ENCODE data around the gene APBB1IP. TPM values are rescaled to one million over a fixed set of nuclear protein-coding genes. Genes with fewer than 3 reads are reported as not detected.
"Not testable (repeated sequence)": the region's sequence is repeated elsewhere in the genome, so short reads cannot be mapped to it uniquely, and the experiment has no call there.

Gene APBB1IP
- polyA plus RNA-seq, 1 donor from 2014 or later = 66.4 TPM

DNA sequence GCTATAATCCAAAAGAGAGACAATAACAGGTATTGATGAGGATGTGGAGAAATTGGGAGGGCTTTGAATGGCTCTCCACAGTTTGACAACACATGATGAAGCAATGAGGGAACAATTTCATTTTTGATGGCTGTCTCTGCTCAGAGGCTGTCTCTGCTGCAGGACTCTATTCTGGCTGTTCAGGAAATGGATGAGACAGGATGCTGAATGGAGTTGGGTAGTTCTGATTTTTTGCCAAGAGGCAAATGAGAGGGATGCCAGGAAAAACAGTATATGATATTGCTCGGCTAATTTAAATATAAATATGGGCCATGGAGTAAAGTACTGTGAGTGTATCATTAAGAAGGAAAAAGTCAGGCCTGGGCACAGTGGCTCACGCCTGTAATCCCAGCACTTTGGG is 16.8 kb downstream of the APBB1IP start:
- no peaks in the 10 kb centered on the region for H3K27me3 Mint-ChIP-seq
- H3K4me3 Mint-ChIP-seq = peak overlapping the region in 3 of 4 donors; percentile 55 to 81 (median 77)
- H3K4me1 Mint-ChIP-seq = peaks cover 52 to 69% (median 65%) of the 10 kb centered on the region in 3 donors
- H3K27ac Mint-ChIP-seq = peak overlapping the region; percentile 54 to 83 (median 76)
- peaks cover 5% of the 10 kb centered on the region for H3K36me3 Mint-ChIP-seq
- H3K9me3 Mint-ChIP-seq = no peaks in the 10 kb centered on the region

DNA sequence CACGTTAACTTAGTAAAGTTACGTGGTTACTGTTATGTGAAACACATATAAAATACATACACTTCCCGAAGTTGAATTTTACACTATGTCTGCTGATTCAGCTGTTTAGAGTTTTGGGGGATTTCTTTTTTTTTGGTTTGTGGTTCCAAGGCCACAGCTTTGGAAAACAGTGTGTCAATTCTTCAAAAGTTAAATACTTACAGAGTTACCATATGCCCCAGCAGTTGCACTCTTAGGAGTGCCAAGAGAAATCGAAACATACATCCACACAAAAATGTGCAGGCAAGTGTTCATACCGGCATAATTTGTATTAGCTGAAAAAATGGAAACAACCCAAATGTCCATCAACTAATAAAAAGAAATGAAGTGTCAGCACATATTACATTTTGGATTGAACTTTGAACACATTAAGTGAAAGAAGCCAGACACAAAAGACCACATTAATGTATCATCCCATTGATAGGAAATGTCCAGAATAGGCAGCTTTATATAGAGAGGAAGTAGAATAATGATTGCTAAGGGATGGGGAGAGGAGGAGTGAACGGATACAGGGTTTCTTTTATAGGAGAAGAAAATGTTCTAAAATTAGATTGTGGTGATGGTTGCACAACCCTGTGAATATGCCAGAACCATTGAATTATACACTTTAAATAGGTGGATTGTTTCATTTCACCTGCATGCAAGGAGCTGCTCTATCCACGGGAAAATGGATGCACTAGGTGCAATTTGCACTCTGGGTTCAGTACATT is 17.6 kb downstream of the APBB1IP start:
- H3K4me3 Mint-ChIP-seq = peak overlapping the region; percentile 18 to 83 (median 78)
- peaks cover 7% of the 10 kb centered on the region for H3K36me3 Mint-ChIP-seq
- no peaks in the 10 kb centered on the region for H3K9me3 Mint-ChIP-seq
- H3K27me3 Mint-ChIP-seq = no peaks in the 10 kb centered on the region
- H3K27ac Mint-ChIP-seq = peak overlapping the region; percentile 83 to 96 (median 95)
- peaks cover 52 to 68% (median 67%) of the 10 kb centered on the region in 3 donors for H3K4me1 Mint-ChIP-seq

DNA sequence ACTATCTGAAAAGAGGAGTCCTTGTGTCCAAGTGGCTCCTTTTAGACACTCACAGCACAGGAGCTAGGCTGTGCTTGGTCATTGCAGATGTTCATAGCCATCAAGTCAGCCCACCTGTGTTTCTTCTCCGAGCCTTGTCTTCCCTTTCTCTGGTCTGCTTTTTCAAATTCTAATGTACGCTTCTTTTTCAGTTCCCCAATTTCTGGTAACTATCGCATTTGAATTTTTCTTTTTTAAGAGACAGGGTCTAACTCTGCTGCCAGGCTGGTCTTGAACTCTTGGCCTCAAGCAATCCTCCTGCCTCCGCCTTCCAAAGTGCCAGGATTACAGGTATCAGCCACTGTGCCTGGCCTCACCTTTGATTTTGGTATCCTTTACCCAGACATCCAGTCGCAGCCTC is 18.9 kb downstream of the APBB1IP start:
- peak overlapping the region; percentile 83 to 96 (median 95) for H3K27ac Mint-ChIP-seq

DNA sequence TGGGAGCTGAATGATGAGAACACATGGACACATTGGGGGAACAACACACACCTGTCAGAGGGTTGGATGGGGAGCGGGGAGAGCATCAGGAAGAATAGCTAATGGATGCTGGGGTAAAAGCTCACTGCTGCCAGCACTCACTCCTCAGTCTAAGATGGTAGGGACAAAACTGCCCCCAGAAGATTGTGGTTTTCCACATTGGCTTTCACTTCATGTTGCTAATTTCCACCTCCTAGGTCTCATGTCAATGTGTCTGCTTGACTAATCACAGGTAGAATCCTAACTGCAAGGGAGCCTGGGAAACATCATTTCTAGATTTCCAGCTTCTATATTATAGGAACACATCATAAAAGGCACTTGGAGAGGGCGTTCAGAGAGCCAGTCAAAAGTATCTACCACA is 22.6 kb downstream of the APBB1IP start:
- Mint-ChIP-seq H3K36me3 (peaks cover 12% of the 10 kb centered on the region), H3K4me3 (peak overlapping the region in 2 of 4 donors; percentile 0 to 29)

More for the DNA sequence above, 18.9 kb downstream of the APBB1IP start:
- peaks cover 53 to 63% (median 61%) of the 10 kb centered on the region in 3 donors for H3K4me1 Mint-ChIP-seq
- H3K4me3 Mint-ChIP-seq = peak overlapping the region; percentile 61 to 83 (median 74)
- H3K27me3 Mint-ChIP-seq = no peaks in the 10 kb centered on the region
- H3K36me3 Mint-ChIP-seq = peaks cover 7% of the 10 kb centered on the region
- no peaks in the 10 kb centered on the region for H3K9me3 Mint-ChIP-seq

DNA sequence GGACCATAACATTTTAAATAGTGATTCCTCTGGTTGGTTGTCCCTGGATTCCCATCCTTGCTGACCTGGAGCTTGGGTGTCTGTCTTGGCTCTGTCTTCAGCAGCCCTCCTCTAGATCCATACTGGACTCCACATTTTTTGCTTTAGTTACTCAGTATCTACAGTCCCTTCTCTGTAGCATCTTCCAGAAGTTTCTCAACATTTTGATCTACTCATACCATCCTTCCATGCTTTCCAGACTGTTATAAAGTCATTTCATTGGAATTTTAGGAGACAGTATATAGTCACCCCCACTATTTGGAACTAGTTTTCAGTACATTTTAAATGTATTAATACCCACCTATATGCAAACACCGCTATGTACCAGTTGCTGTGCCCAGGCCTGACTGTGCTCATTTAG is 25.8 kb downstream of the APBB1IP start:
- peak overlapping the region in 1 of 4 donors; percentile 34 for H3K4me3 Mint-ChIP-seq
- H3K27me3 Mint-ChIP-seq = no peaks in the 10 kb centered on the region

More for the DNA sequence above, 22.6 kb downstream of the APBB1IP start:
- Mint-ChIP-seq H3K9me3 (no peaks in the 10 kb centered on the region), H3K27ac (peak overlapping the region in 1 of 3 donors; percentile 71), H3K4me1 (peaks cover 53 to 61% (median 59%) of the 10 kb centered on the region in 3 donors), H3K27me3 (no peaks in the 10 kb centered on the region)

DNA sequence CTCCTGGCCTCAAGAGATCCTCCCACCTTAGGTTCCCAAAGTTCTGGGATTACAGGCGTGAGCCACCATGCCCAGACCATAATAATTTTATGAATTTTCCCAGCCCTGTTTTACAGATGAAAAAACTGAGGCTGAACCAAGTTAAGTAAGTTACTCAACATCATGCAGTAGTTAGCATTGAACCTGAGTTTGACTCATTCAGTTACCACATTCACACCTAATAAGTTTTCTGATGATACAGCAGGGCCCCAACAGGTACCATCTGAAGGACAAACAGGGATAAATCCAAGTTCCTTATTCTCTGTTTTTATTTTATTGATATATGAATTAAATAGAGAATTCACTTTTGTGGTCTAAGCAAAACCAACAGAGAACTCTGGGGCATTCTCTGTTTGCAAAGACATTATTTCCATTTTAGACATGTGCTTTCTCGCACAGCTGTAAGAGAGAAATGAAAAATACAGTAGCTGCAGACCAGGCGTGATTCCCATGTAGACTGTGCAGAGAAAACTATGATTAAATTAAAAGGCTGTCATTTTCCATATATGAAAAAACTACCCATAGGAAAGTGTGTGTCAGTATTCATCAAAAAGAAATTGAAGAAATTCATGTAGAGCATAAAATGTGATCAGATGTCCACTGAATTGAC is 26.6 kb downstream of the APBB1IP start:
- no peaks in the 10 kb centered on the region for H3K27me3 Mint-ChIP-seq
- H3K36me3 Mint-ChIP-seq = peaks cover 10% of the 10 kb centered on the region
- peaks cover 53 to 67% (median 54%) of the 10 kb centered on the region in 3 donors for H3K4me1 Mint-ChIP-seq
- no peaks in the 10 kb centered on the region for H3K9me3 Mint-ChIP-seq
- H3K27ac Mint-ChIP-seq = peak overlapping the region; percentile 1 to 47 (median 28)
- H3K4me3 Mint-ChIP-seq = peak overlapping the region in 1 of 4 donors; percentile 49

More for the DNA sequence above, 25.8 kb downstream of the APBB1IP start:
- H3K27ac Mint-ChIP-seq = peak overlapping the region in 2 of 3 donors; percentile 1 to 47
- peaks cover 10% of the 10 kb centered on the region for H3K36me3 Mint-ChIP-seq
- H3K4me1 Mint-ChIP-seq = peaks cover 50 to 65% (median 51%) of the 10 kb centered on the region in 3 donors
- no peaks in the 10 kb centered on the region for H3K9me3 Mint-ChIP-seq

DNA sequence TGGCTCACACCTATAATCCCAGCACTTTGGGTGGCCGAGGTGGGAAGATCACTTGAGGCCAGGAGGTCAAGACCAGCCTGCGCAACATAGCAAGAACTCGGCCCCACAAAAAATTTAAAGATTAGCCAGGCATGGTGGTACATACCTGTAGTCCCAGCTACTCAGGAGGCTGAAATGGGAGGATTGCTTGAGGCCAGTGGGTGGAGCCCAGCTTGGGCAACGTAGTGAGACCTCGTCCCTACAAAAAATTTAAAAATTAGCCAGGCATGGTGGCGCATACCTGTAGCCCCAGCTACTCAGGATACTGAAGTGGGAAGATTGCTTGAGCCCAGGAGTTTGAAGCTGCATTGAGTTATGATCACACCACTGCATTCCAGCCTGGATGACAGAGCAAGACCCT is 28.4 kb downstream of the APBB1IP start:
- H3K4me1 Mint-ChIP-seq = peaks cover 53 to 71% (median 53%) of the 10 kb centered on the region in 3 donors
- H3K36me3 Mint-ChIP-seq, H3K9me3 Mint-ChIP-seq, H3K27me3 Mint-ChIP-seq: not testable (repeated sequence)
- peak overlapping the region in 1 of 4 donors; percentile 45 for H3K4me3 Mint-ChIP-seq
- peak overlapping the region in 2 of 3 donors; percentile 31 to 73 for H3K27ac Mint-ChIP-seq

DNA sequence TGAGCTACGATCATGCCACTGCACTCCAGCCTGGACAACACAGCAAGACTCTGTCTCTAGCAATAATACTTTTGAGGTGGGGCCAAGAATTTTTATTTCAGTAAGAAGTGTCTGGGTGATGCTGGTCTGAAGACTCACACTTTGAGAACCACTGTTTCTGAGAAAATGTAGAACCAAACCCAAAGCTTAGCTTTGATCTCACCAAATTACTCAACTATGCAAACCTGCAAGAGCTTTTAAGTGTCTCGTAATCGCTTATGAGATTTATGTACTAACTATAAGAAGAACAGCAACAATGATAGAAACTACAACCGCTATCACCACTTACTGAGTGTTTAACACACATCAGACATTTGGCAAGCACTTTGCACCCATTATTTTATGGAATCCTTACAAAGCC is 29.5 kb downstream of the APBB1IP start:
- Mint-ChIP-seq H3K27me3 (no peaks in the 10 kb centered on the region), H3K9me3 (no peaks in the 10 kb centered on the region), H3K36me3 (peaks cover 8% of the 10 kb centered on the region), H3K4me1 (peaks cover 56 to 73% (median 59%) of the 10 kb centered on the region in 3 donors), H3K4me3 (peak overlapping the region in 2 of 4 donors; percentile 1 to 47), H3K27ac (peak overlapping the region in 2 of 3 donors; percentile 39 to 93)

DNA sequence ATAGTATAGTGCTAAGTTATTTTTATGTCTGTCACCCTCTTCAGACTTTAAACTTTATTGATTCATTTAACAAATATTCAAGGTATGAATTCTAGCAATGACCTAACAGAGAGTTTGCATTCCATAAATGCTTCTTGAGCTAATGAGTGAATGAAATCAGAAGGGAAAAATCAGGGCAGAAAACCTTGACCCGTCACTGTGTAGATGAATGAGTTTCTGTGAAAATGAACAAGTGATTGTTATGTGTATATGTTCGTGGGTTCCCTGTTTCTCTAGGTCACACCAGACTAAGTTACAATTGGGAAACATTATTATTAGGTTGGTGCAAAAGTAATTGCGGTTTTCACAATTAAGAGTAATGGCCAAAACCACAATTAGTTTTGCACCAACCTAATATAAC is 30.1 kb downstream of the APBB1IP start:
- Mint-ChIP-seq H3K9me3 (no peaks in the 10 kb centered on the region), H3K27ac (peak overlapping the region in 2 of 3 donors; percentile 39 to 84), H3K27me3 (no peaks in the 10 kb centered on the region), H3K4me3 (peak overlapping the region in 2 of 4 donors; percentile 78 to 84), H3K4me1 (peaks cover 53 to 72% (median 64%) of the 10 kb centered on the region in 3 donors), H3K36me3 (peaks cover 3% of the 10 kb centered on the region)

DNA sequence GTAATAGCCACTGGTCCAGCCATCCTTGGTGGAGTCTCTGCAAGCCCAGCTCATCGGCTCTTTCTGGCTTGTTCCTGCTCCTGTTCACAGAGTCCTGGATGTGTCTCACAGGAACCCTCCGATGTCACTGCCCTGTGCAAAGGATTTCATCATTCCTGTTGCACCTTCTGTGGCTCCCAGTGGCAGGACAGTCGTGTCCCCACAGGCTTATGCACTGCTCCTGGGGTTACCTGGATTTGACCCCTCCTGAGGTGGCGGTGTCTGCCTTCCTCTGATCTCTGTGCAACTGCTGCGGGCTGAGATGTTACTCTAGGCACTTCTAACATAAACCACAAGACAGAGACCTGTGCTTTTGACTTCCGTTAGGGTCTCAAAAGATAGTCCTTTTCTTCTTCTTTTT is 30.6 kb downstream of the APBB1IP start:
- Mint-ChIP-seq H3K36me3 (peaks cover 3% of the 10 kb centered on the region), H3K27me3 (no peaks in the 10 kb centered on the region), H3K4me3 (peak overlapping the region; percentile 10 to 84 (median 74))

DNA sequence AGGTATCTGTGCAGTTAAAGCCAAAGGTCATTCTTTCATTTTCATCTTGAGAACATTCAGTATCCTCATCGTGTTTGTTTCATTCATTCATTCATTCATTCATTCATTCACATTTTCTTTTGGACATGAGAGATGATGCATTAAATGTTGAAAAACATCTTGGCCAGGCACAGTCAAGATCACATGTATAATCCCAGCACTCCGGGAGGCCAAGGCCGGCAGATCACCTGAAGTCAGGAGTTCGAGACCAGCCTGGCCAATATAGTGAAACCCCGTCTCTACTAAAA is 34.3 kb downstream of the APBB1IP start:
- peak overlapping the region in 2 of 3 donors; percentile 12 to 89 for H3K27ac Mint-ChIP-seq
- H3K4me1 Mint-ChIP-seq = peaks cover 56 to 67% (median 62%) of the 10 kb centered on the region in 3 donors
- no peaks in the 10 kb centered on the region for H3K27me3 Mint-ChIP-seq
- H3K9me3 Mint-ChIP-seq = no peaks in the 10 kb centered on the region
- H3K36me3 Mint-ChIP-seq = peaks cover 4% of the 10 kb centered on the region
- H3K4me3 Mint-ChIP-seq = peak overlapping the region in 2 of 4 donors; percentile 58 to 86

More for the DNA sequence above, 30.6 kb downstream of the APBB1IP start:
- no peaks in the 10 kb centered on the region for H3K9me3 Mint-ChIP-seq
- peaks cover 52 to 71% (median 61%) of the 10 kb centered on the region in 3 donors for H3K4me1 Mint-ChIP-seq
- peak overlapping the region; percentile 24 to 84 (median 37) for H3K27ac Mint-ChIP-seq

DNA sequence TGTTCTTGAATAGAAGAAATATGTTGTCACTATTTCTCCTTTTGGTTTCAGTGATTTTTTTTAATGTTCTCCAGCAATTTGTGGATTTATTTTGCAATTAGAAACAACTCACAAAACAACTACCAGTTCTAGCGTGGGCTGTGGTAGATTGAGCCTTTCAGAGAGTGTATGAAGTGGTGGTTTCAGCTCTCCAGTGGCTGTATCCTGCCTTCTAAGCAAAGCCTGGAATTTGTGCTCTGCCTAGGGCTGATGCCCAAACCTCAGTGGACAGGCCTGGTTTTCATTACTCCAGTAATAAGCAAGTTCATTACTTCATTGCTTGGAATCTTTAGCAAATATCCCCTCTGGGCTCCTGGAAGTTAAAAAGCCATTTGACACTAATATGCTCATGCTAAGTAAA is 35.9 kb downstream of the APBB1IP start:
- Mint-ChIP-seq H3K9me3 (no peaks in the 10 kb centered on the region), H3K27ac (peak overlapping the region in 1 of 3 donors; percentile 46), H3K36me3 (peaks cover 5% of the 10 kb centered on the region), H3K4me3 (peak overlapping the region in 2 of 4 donors; percentile 43 to 83), H3K4me1 (peaks cover 55 to 65% (median 61%) of the 10 kb centered on the region in 3 donors), H3K27me3 (no peaks in the 10 kb centered on the region)

DNA sequence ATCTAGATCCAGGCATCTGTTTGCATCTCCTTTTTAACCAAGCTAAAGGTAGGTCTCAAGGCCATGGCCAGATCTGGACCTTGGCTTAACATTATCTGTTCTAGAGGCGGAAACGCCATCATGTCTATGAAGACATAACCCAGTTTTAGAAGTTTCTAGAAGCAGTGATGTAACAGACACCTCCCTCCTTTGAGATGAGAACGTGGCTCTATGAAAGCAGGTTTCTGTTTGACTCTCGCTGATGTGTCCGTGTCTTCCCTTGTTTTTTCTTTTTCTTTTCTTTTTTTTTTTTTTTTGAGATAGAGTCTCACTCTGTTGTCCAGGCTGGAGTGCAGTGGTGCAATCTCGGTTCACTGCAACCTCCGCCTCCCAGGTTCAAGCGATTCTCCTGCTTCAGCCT is 36.7 kb downstream of the APBB1IP start:
- Mint-ChIP-seq H3K4me1 (peaks cover 54 to 65% (median 63%) of the 10 kb centered on the region in 3 donors), H3K4me3 (peak overlapping the region in 2 of 4 donors; percentile 55 to 83), H3K27ac (peak overlapping the region; percentile 46 to 84 (median 78))
- not testable (repeated sequence) for H3K27me3 Mint-ChIP-seq, H3K36me3 Mint-ChIP-seq, H3K9me3 Mint-ChIP-seq

DNA sequence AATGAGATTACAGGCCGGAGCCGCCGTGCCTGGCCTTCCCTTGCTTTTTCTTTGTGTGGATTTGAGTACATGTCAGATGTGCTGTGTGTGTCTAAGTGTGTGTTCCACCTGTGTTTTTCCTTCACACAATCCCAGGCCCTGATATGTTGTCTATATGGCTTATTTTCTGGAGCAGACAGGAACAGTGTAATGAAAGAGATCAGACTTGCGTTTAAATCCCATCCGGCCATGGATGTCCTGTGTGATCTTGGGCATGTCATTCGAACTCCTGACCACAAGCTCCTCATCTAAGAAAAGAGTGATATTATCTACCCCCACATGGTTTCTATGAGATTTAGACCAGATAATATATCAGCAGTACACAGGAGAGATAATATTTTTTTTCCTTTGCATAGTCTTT is 37.2 kb downstream of the APBB1IP start:
- H3K27me3 Mint-ChIP-seq = no peaks in the 10 kb centered on the region

DNA sequence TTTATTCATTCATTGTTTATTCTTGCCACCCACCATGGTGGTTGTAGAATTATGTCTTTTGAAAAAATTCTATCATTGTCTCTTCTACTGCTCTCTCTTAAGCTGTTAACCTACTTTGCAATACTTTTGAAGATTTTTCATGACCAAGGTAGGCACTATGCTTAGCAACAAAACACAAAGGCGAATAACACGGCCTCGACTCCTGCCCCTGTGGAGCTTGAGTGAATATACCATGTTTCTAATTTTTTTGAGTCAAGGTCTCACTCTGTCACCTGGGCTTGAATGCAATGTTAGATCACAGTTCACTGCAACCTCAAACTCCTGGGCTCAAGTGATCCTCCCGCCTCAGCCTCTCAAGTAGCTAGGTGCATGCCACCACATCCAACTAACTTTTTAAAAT is 39.4 kb downstream of the APBB1IP start:
- H3K27ac Mint-ChIP-seq = peak overlapping the region in 1 of 3 donors; percentile 84

More for the DNA sequence above, 37.2 kb downstream of the APBB1IP start:
- peak overlapping the region in 3 of 4 donors; percentile 6 to 23 (median 11) for H3K4me3 Mint-ChIP-seq
- peaks cover 5% of the 10 kb centered on the region for H3K36me3 Mint-ChIP-seq
- H3K4me1 Mint-ChIP-seq = peaks cover 57 to 69% (median 65%) of the 10 kb centered on the region in 3 donors
- peak overlapping the region; percentile 46 to 84 (median 78) for H3K27ac Mint-ChIP-seq
- no peaks in the 10 kb centered on the region for H3K9me3 Mint-ChIP-seq

More for the DNA sequence above, 39.4 kb downstream of the APBB1IP start:
- Mint-ChIP-seq H3K9me3 (no peaks in the 10 kb centered on the region), H3K27me3 (no peaks in the 10 kb centered on the region), H3K36me3 (peaks cover 7% of the 10 kb centered on the region), H3K4me3 (no peak overlapping the region), H3K4me1 (peaks cover 55 to 62% (median 61%) of the 10 kb centered on the region in 3 donors)
